ENCODE measurements around the gene SRPRB. TPM values are rescaled to one million over a fixed set of nuclear protein-coding genes. Genes with fewer than 3 reads are reported as not detected.

The SRPRB gene
- polyA plus RNA-seq, 1 donor from 2014 or later, result 46.9 TPM

DNA sequence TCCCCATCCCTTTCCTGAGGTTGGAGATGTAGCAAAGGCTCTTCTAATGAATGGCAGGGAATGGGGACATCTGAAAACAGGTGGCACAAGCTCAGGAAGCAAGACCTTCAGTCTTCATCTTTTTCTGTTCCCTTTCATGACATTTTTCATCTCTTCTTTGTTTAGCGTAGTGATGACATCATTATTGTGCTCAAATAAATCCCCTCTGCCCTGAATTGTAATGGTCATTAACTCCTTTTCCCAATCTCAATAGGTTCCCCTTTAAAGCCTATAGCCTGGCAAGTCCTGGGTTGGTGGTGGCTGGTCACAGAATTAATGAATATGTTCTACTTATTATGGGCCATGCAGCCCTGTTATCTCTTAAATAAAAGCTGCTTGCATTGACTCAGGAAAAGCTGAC lies 38.0 kb upstream of the SRPRB start:
- no peak overlapping the region for H3K9ac ChIP-seq (ENCODE audit: low read length)
- no peak overlapping the region for H2AFZ ChIP-seq (ENCODE audit: low read depth, low read length)
- H3K79me2 ChIP-seq (replicated peaks; ENCODE audit: insufficient read depth, low read length), result no peaks in the 10 kb centered on the region
- H3F3A ChIP-seq (ENCODE audit: insufficient read depth, low read length, poor library complexity, severe bottlenecking), result no peaks in the 10 kb centered on the region
- H3K9me3 ChIP-seq (ENCODE audit: low read length), result no peaks in the 10 kb centered on the region
- H3K27ac ChIP-seq (ENCODE audit: low read length), result no peak overlapping the region
- H3K4me2 ChIP-seq (ENCODE audit: low read length), result no peak overlapping the region
- H3K36me3 ChIP-seq (ENCODE audit: insufficient read depth, low read length), result no peaks in the 10 kb centered on the region
- H3K9me2 ChIP-seq (ENCODE audit: insufficient read depth, low read length), result no peaks in the 10 kb centered on the region
- H3K4me3 ChIP-seq (ENCODE audit: low read length), result no peak overlapping the region
- H3K27me3 ChIP-seq (ENCODE audit: insufficient read depth, low read depth, low read length), result no peaks in the 10 kb centered on the region
- TF ChIP-seq RAD21 (conservative IDR thresholded peaks at IDR 0.05) (no peak), EZH2 (IDR thresholded peaks at IDR 0.05; ENCODE audit: borderline replicate concordance, insufficient read depth, low read length, poor library complexity, severe bottlenecking) (no peak), POLR2AphosphoS5 (IDR thresholded peaks at IDR 0.05) (no peak)
- TF ChIP-seq, protein P1, sequence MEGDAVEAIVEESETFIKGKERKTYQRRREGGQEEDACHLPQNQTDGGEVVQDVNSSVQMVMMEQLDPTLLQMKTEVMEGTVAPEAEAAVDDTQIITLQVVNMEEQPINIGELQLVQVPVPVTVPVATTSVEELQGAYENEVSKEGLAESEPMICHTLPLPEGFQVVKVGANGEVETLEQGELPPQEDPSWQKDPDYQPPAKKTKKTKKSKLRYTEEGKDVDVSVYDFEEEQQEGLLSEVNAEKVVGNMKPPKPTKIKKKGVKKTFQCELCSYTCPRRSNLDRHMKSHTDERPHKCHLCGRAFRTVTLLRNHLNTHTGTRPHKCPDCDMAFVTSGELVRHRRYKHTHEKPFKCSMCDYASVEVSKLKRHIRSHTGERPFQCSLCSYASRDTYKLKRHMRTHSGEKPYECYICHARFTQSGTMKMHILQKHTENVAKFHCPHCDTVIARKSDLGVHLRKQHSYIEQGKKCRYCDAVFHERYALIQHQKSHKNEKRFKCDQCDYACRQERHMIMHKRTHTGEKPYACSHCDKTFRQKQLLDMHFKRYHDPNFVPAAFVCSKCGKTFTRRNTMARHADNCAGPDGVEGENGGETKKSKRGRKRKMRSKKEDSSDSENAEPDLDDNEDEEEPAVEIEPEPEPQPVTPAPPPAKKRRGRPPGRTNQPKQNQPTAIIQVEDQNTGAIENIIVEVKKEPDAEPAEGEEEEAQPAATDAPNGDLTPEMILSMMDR (IDR thresholded peaks at IDR 0.05; ENCODE audit: poor library complexity, severe bottlenecking), result no peak
- H4K20me1 ChIP-seq (ENCODE audit: insufficient read depth), result no peaks in the 10 kb centered on the region

DNA sequence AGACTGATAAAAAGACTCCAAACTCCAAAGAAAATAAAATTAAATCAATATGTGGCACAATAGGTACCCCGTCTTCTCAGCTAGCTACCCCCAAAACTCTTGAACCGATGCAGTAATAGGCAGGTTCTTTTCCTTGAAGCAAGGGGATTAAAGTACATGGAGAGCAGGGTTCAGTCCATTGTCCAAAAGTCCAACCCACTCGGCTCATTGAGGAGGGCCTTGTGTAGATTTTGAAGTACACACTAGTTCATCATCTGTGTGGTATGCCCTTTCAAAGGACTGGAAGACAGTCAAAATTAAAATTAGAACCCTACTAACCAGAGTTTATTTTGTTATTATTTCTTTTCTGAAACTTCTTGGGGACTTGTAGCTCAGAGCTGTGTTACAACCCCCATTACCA lies 36.1 kb upstream of the SRPRB start:
- no peak overlapping the region for H3K27ac ChIP-seq (ENCODE audit: low read length)
- no peaks in the 10 kb centered on the region for H3K9me2 ChIP-seq (ENCODE audit: insufficient read depth, low read length)
- H3K27me3 ChIP-seq (ENCODE audit: insufficient read depth, low read depth, low read length), result no peaks in the 10 kb centered on the region
- H3K79me2 ChIP-seq (replicated peaks; ENCODE audit: insufficient read depth, low read length), result no peaks in the 10 kb centered on the region
- TF ChIP-seq EP300 (conservative IDR thresholded peaks at IDR 0.05; ENCODE audit: poor library complexity, severe bottlenecking) (no peak), SMC3 (conservative IDR thresholded peaks at IDR 0.05; ENCODE audit: poor library complexity) (no peak), TAF1 (IDR thresholded peaks at IDR 0.05; ENCODE audit: low read depth) (no peak), EZH2 (IDR thresholded peaks at IDR 0.05; ENCODE audit: borderline replicate concordance, insufficient read depth, low read length, poor library complexity, severe bottlenecking) (no peak), POLR2AphosphoS5 (IDR thresholded peaks at IDR 0.05) (no peak), RAD21 (conservative IDR thresholded peaks at IDR 0.05) (no peak), MXI1 (conservative IDR thresholded peaks at IDR 0.05; ENCODE audit: poor library complexity, severe bottlenecking) (no peak)
- TF ChIP-seq, protein P2, sequence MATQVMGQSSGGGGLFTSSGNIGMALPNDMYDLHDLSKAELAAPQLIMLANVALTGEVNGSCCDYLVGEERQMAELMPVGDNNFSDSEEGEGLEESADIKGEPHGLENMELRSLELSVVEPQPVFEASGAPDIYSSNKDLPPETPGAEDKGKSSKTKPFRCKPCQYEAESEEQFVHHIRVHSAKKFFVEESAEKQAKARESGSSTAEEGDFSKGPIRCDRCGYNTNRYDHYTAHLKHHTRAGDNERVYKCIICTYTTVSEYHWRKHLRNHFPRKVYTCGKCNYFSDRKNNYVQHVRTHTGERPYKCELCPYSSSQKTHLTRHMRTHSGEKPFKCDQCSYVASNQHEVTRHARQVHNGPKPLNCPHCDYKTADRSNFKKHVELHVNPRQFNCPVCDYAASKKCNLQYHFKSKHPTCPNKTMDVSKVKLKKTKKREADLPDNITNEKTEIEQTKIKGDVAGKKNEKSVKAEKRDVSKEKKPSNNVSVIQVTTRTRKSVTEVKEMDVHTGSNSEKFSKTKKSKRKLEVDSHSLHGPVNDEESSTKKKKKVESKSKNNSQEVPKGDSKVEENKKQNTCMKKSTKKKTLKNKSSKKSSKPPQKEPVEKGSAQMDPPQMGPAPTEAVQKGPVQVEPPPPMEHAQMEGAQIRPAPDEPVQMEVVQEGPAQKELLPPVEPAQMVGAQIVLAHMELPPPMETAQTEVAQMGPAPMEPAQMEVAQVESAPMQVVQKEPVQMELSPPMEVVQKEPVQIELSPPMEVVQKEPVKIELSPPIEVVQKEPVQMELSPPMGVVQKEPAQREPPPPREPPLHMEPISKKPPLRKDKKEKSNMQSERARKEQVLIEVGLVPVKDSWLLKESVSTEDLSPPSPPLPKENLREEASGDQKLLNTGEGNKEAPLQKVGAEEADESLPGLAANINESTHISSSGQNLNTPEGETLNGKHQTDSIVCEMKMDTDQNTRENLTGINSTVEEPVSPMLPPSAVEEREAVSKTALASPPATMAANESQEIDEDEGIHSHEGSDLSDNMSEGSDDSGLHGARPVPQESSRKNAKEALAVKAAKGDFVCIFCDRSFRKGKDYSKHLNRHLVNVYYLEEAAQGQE (IDR thresholded peaks at IDR 0.05; ENCODE audit: borderline replicate concordance), result no peak
- TF ChIP-seq, protein P1 (IDR thresholded peaks at IDR 0.05; ENCODE audit: poor library complexity, severe bottlenecking), result no peak
- H3K4me2 ChIP-seq (ENCODE audit: low read length), result no peak overlapping the region
- no peaks in the 10 kb centered on the region for H3K9me3 ChIP-seq (ENCODE audit: low read length)
- no peak overlapping the region for H3K4me3 ChIP-seq (ENCODE audit: low read length)
- no peak overlapping the region for H3K9ac ChIP-seq (ENCODE audit: low read length)
- H3F3A ChIP-seq (ENCODE audit: insufficient read depth, low read length, poor library complexity, severe bottlenecking), result no peaks in the 10 kb centered on the region
- H2AFZ ChIP-seq (ENCODE audit: low read depth, low read length), result no peak overlapping the region
- H4K20me1 ChIP-seq (ENCODE audit: insufficient read depth), result no peaks in the 10 kb centered on the region
- H3K36me3 ChIP-seq (ENCODE audit: insufficient read depth, low read length), result no peaks in the 10 kb centered on the region

Measured in neural cell (in vitro differentiated cells).